GM18907 (cell line): ENCODE results near the gene TFCP2L1.
"Not testable (repeated sequence)": the region's sequence is repeated elsewhere in the genome, so short reads cannot be mapped to it uniquely, and the experiment has no call there.

Experiments
- ATAC-seq: cut with Tn5 transposase; IDR thresholded peaks from one replicate; pipeline ENCODE4 v1.9.1; 2021; ENCODE audit warnings: mild to moderate bottlenecking, moderate library complexity; ENCODE audit not compliant: unreplicated experiment

TFCP2L1 gene

GRCh38 chr2:121227381-121228144, 57.4 kb downstream of the TFCP2L1 start:
- not testable (repeated sequence) for ATAC-seq

- ATAC-seq, result not testable (repeated sequence)
Observed at GRCh38 chr2:121225681-121226080, 59.3 kb downstream of the TFCP2L1 start.

DNA sequence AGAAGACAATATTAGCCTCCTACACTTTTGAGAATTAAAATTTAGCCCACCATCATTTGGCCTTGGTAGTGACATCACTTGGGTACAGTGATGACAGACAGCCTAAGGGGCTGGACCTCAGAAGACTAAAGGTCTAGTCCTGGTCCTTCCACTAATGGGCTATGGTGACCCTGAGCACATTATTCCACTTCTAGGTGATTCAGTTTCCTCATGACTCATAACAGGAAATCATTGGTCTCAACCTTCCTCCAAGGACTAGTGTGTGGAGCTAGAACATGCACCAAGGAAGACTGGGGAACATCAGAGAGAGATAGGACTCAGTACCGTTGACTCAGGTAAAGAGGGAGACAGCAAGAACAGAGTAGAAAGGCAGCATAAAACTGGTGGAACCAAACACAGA, 64.0 kb downstream of the TFCP2L1 start:
- ATAC-seq, result no peak

- ATAC-seq, result no peak
Observed at GRCh38 chr2:121219866-121220265, 65.1 kb downstream of the TFCP2L1 start.

DNA sequence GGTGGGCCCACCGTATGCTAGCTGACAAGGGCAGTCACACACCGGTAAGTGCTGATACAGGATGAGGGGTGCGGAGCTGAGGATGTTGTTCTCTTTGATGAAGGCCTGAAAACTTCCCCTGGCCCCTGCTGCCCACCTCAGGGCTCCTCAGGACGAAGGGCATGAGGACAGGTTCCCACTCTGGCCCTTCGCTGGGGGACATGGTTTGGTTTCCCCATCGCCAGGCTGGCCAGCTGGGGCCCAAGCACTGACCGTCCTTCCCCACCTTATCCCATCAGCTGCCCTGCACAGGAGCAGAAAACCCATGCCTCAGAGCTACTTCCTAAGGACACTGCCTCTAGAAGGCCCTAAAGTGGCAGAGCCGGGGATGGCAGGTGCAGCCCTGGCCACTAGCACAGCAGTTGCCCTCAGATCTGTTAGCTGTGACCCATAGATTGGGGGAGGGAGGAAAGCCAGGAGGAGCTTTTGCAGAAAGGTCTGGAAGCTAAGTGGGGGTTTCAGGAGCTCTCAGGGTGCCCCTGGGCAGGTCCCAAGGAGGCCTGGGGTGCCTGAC, 66.5 kb downstream of the TFCP2L1 start:
- no peak for ATAC-seq

DNA sequence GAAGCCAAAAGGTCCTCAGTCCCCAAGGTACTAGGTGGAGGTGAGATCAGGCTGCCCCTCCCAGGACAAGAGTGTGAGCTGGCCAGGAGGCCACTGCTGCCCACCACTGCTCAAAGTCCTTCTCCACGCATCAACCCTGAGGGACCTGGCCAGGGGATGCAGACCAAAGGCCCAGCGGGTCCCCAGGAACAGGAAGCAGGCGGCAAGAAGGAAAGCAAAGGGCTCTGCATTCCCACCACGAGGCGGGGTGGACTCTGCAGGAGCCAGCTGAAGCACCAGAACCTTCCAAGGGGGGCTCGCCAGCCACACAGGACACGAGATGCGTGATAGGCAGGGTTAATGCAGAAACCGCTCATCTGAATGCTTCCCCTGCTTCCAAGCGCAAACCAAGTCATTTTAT, 67.4 kb downstream of the TFCP2L1 start:
- ATAC-seq, result no peak

DNA sequence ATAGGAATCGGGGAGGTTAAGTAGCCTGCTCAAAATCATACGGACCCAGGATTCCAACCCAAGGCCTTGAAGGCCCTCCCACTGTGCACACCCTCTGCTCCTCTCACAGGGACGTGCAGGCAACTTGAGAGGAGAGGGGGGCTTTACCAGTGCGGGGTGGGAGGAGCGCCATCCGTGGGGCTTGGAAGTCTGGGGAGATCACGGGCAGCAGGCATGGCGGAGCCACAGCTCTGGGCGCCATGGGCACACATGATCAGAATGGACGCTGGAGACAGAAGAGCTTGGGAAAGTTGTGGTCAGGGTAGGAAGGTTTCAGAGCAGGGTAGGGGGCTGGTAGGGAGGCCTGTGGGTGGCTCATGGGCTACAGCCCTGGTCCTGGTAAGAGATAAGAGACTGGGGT, 70.7 kb downstream of the TFCP2L1 start:
- ATAC-seq, result no peak

GRCh38 chr2:121213386-121213785, 71.6 kb downstream of the TFCP2L1 start:
- ATAC-seq, result no peak

GRCh38 chr2:121212661-121213325, 72.2 kb downstream of the TFCP2L1 start:
- no peak for ATAC-seq

DNA sequence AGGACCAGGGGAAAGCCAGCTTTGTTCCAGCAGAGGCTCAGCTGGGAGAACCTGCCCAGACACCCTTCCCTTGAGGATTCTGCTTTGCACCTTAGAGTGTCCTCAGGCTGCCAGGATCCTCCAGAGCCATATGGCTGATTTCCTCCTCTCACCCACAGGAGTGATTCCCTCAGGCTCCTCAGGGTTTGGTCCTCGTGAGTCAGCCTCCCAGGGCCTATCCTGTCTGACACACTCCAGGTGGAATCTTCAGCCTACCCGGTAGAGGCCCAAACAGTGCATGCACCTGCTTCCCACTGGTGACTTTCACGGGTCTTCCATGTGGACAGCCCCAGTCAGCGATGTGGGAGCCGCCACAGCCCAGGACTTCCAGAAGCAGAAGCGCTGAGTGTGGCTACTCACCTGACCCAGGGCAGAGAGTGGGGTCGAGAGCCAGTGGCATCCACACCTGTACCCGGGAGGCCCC, 73.3 kb downstream of the TFCP2L1 start:
- no peak for ATAC-seq

- ATAC-seq, result no peak
Observed at GRCh38 chr2:121211251-121211650, 73.8 kb downstream of the TFCP2L1 start.

- ATAC-seq, result no peak
Observed at GRCh38 chr2:121210691-121211090, 74.3 kb downstream of the TFCP2L1 start.

- no peak for ATAC-seq
Observed at GRCh38 chr2:121209014-121209610, 75.9 kb downstream of the TFCP2L1 start.

DNA sequence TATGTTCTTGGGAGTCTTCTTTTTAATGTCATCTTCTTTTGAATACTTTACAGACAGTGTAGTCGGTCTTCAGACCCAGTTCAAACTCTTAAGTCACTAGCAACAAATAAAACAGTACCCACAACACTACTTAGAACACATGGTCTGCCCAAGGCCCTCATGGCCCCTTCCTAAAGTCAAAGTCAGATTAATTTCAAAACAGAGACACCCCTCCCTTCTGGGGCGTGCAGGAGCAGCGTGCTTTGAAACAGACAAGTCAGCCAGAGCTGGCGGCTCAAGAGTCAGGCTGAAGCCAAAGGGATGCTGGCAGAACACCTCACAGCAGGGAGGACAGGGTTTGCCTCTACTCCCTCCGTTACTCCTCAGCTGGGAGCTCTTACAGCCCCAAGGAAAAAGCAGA, 77.5 kb downstream of the TFCP2L1 start:
- ATAC-seq, result no peak

DNA sequence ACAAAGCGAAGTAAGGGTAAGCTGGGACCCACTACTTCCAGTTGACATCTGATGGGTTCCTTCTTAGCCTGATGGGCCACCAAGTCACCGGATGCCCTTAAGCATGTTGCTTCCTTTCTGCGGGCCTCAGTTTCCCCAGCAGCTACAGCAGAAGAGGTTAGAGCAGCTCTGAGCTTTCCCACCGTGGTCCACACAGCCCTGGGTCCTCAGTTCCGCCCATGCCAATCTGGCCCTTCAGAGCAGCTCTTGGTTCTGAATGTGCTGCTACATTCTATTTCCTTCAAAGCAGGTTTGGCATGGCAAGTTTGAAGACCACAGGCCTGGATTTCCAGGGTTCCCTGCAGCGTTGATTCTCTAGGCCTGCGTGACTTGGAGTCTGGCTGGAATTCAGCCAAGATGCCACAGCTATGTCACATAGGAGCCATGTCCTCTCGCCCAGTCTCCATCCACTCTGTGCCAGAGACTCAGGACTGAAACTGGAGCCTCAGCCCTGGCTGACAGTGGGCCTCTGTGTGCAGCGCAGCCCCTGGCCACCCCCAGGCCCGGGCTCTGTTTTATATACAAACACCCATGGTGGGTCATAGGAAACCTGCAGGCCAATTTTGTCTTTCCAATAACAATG, 79.6 kb downstream of the TFCP2L1 start:
- no peak for ATAC-seq

- ATAC-seq, result no peak
Observed at GRCh38 chr2:121203591-121204249, 81.3 kb downstream of the TFCP2L1 start.

GRCh38 chr2:121202541-121203310, 82.3 kb downstream of the TFCP2L1 start:
- ATAC-seq, result no peak

- ATAC-seq, result no peak
Observed at GRCh38 chr2:121201796-121202195, 83.2 kb downstream of the TFCP2L1 start.

GRCh38 chr2:121200419-121201315, 84.3 kb downstream of the TFCP2L1 start:
- no peak for ATAC-seq
